Rectal smooth muscle tissue (tissue), 1 donor: Measurements from ENCODE around the gene CAPRIN2.

Experiments
- H3K27ac ChIP-seq: one replicate; pipeline ENCODE4 v1.7.0; 2013; ENCODE audit warnings: low read depth, low read length, inconsistent platforms
- H3K27me3 ChIP-seq: one replicate; pipeline ENCODE4 v1.7.0; 2013; ENCODE audit warnings: low read length; ENCODE audit not compliant: control insufficient read depth, insufficient read depth
- H3K36me3 ChIP-seq: one replicate; pipeline ENCODE4 v1.7.0; 2013; ENCODE audit warnings: low read length; ENCODE audit not compliant: control insufficient read depth, insufficient read depth
- H3K4me1 ChIP-seq: one replicate; pipeline ENCODE4 v1.7.0; 2013; ENCODE audit warnings: low read length; ENCODE audit not compliant: control insufficient read depth, insufficient read depth
- H3K4me3 ChIP-seq: one replicate; pipeline ENCODE4 v1.7.0; 2013; ENCODE audit warnings: low read length
- H3K9ac ChIP-seq: one replicate; pipeline ENCODE4 v1.7.0; 2013; ENCODE audit warnings: low read length

CAPRIN2 gene

DNA sequence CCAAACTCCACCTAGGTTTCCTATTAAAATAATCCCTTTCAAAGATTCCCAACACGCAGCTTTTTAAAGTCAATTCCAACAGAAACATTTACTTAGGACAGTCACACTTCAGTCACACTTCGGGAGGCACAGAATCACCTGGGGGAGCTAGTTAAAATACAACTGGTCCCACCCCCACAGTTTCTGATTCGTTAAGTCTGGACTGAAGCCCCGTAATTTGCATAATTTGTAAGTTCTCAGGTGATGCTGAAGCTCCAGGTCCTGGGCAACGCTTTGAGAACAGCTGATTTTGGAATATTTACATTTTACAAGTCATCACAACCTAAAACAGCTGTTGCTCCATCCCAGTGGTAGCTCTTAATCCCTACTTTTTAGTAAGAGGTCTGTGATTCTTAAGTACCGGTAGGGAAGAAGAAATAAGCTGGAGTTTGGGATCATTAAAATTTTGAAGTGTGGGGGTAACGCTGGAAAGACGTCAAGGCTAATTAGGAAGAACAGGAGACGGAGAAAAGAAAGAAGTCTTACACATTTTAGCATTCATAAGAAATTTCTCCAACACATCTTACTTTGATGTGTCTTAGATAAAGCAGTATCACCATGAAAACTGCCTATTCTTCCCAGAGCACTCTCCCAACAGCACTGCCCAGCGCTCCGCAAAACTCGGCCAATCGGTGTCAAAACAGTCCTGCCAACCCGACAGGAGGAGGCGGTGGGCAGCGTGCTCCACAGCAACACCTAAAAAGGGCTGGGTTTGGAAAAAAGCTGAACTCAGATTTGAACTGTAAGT, 60.1 kb downstream of the CAPRIN2 start:
- H3K27ac ChIP-seq, result peak overlapping the region; percentile 75
- H3K4me1 ChIP-seq, result peaks cover 4% of the 10 kb centered on the region
- no peaks in the 10 kb centered on the region for H3K27me3 ChIP-seq
- peak overlapping the region; percentile 92 for H3K4me3 ChIP-seq
- peak overlapping the region; percentile 58 for H3K9ac ChIP-seq
- H3K36me3 ChIP-seq, result no peaks in the 10 kb centered on the region

GRCh38 chr12:30692470-30692869, 62.3 kb downstream of the CAPRIN2 start:
- no peak overlapping the region for H3K9ac ChIP-seq

DNA sequence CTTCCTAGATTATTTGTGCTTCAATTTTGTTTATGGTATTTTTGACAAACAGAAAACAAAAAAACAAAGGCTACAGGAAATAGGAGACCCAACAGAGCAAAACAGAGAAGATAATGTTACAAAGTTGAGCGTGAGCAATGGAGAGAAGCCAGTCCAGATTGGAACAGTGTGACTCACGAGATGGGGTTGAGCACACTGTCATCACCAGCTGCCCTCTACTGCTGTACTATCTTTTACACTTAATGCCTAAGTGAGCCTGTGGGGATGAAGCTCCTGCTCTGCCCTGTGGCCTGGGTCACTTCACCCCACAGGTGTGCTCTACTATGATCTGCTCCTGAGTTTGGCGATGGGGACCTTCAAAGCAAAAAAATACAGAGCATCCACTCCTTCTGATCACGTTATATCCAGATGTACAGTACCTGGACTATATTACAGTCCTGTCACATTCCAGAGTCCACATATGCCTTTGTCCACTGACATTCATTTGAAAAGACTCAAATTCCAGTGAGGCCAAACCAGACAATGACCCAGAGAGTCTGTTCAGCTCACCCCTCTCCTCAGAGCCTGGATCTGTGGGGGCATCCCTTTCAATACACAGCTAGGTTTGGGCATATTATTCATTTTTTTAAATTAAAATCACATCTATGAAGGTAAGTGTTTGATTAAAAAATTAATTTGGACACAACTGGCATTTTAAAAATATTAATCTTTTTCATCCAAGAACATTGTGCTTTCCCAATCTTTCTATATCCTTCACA, 63.5 kb downstream of the CAPRIN2 start:
- Histone ChIP-seq H3K9ac (no peak overlapping the region), H3K27me3 (no peaks in the 10 kb centered on the region), H3K27ac (no peak overlapping the region), H3K4me3 (no peak overlapping the region), H3K36me3 (no peaks in the 10 kb centered on the region), H3K4me1 (peaks cover 4% of the 10 kb centered on the region)

More at GRCh38 chr12:30692470-30692869, 62.3 kb downstream of the CAPRIN2 start:
- Histone ChIP-seq H3K36me3 (no peaks in the 10 kb centered on the region), H3K4me3 (no peak overlapping the region), H3K27me3 (no peaks in the 10 kb centered on the region), H3K4me1 (peaks cover 4% of the 10 kb centered on the region), H3K27ac (no peak overlapping the region)

DNA sequence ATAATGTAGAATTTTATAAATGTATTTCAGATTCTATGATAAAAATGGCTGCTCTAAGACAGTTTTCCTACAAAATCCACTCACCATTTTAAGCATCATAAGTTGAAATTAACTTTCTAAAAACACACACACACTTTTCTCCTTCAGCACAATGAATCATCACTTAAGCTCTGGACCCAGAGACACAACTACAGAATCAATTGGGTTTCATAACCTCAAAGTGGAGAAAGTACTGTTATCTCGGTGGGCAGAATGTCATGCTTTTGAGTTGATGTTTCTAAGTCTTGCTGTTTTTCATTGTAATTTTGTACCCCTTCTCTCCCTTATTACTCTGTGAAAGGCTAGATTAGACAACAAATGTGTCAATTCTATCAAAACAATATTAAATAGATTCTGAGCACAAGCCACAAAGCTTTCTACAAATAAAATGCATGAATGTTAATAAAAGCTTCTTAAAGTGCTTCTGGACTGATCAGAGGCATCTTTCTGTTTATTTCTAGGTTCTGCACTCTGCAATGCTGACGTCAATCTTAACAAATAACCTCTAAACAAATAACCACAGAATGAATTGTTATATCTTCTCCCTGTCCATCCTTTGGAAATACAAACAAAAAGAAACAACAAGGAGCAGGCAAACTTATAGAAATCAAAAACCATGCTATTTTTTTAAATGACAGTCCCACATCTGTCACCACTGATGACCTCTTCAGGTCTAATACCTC, 67.3 kb downstream of the CAPRIN2 start:
- H3K27ac ChIP-seq, result no peak overlapping the region
- H3K27me3 ChIP-seq, result no peaks in the 10 kb centered on the region
- H3K4me1 ChIP-seq, result no peaks in the 10 kb centered on the region
- H3K36me3 ChIP-seq, result no peaks in the 10 kb centered on the region
- no peak overlapping the region for H3K9ac ChIP-seq
- no peak overlapping the region for H3K4me3 ChIP-seq

GRCh38 chr12:30679241-30679640, 75.5 kb downstream of the CAPRIN2 start:
- no peak overlapping the region for H3K9ac ChIP-seq
- no peak overlapping the region for H3K4me3 ChIP-seq
- H3K27me3 ChIP-seq, result no peaks in the 10 kb centered on the region
- no peaks in the 10 kb centered on the region for H3K4me1 ChIP-seq
- peaks cover 4% of the 10 kb centered on the region for H3K36me3 ChIP-seq
- H3K27ac ChIP-seq, result no peak overlapping the region

GRCh38 chr12:30678221-30678620, 76.5 kb downstream of the CAPRIN2 start:
- no peaks in the 10 kb centered on the region for H3K4me1 ChIP-seq
- H3K4me3 ChIP-seq, result no peak overlapping the region
- no peaks in the 10 kb centered on the region for H3K27me3 ChIP-seq
- no peak overlapping the region for H3K27ac ChIP-seq
- no peak overlapping the region for H3K9ac ChIP-seq
- peaks cover 8% of the 10 kb centered on the region for H3K36me3 ChIP-seq

DNA sequence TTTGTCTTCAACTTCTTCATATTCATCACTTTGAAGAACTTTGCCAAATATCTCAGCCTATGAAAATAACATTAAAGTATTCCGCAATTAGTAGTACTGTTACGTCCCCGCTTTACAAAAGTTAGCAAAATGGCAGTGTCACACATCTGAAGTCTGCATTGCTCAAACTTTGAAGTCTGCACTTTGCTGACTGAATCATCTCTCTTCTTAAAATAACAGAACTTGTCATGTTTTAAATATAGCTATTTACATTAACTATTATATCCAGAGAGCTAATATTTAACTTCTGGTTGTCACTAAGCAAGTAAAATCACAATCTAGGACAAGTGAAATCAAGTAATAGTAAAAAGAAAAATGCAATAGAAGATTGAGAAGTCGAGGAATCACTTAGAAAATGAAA, 93.5 kb downstream of the CAPRIN2 start:
- Histone ChIP-seq H3K27ac (no peak overlapping the region), H3K36me3 (peaks cover 2% of the 10 kb centered on the region), H3K4me3 (no peak overlapping the region), H3K27me3 (no peaks in the 10 kb centered on the region), H3K9ac (no peak overlapping the region), H3K4me1 (no peaks in the 10 kb centered on the region)
